ENCODE measurements around the gene GRK3.

GRCh38 chr22:25710501-25710900, 146.0 kb downstream of the GRK3 start:
- TF ChIP-seq CTCF (conservative IDR thresholded peaks at IDR 0.05; ENCODE audit: low read depth, low read length) (no peak), MAFK (IDR thresholded peaks at IDR 0.05; ENCODE audit: low read depth, low read length) (no peak), RFX5 (IDR thresholded peaks at IDR 0.05; ENCODE audit: low read depth, low read length) (no peak), RCOR1 (IDR thresholded peaks at IDR 0.05; ENCODE audit: insufficient replicate concordance, low read length) (no peak), SMC3 (IDR thresholded peaks at IDR 0.05; ENCODE audit: low read depth, low read length) (no peak), RAD21 (IDR thresholded peaks at IDR 0.05; ENCODE audit: low read length) (no peak)

Data from IMR-90 (cell line).